Activated T-cell treated with anti-CD3 and anti-CD28 coated beads for 48 hours (primary cell): ENCODE results near the gene RPL18A.
A peak's percentile ranks its signal among the peaks of the same experiment; 100 is the strongest.
"Not testable (repeated sequence)": the region's sequence is repeated elsewhere in the genome, so short reads cannot be mapped to it uniquely, and the experiment has no call there.

Experiments used
- DNase-seq: peaks from one replicate; pipeline ENCODE4 v3.0.0-alpha.2; 2020; ENCODE audit warnings: low read depth

Gene RPL18A

GRCh38 chr19:17866964-17867486 is 7.3 kb downstream of the RPL18A start:
- DNase-seq = no peak

DNA sequence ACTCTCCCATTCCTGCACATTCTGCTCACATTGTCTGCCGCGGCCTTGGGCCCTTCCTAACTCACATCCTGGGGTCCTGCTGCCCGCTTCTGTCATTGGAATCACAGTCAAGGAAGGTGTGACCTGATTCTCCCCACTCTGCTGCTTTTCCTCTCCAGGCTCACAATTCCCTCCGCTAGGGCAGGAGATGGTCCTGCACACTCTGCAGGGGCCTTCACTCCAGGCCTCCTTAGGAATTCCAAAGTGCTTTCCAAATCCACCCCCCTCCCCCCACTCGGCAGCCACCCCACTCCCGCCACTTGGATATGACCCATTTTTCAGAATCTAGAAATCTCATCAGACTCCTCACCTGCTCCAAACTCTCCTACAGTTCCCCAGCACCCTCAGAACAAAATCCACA is 9.0 kb downstream of the RPL18A start:
- no peak for DNase-seq

DNA sequence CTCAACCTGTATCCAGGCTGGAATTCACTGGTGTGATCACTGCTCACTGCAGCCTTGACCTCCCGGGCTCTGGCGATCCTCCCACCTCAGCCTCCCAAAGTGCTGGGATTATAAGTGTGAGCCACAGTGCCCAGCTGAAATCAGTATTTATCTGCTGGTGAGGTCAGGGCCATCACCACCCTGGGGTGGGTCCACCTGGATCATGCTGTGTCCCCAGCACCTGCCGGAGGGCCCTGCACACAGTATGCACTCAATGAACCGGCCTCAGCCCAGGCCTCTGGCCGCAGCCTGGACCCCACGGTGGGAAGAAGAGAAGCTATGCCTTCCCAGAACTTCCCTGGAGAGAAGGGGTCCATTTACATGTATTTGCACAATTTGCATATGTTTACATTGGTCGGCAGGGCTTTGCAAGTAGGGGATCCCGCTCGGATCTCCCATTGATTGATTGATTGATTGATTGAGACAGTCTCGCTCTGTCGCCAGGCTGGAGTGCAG is 9.5 kb downstream of the RPL18A start:
- no peak for DNase-seq

- no peak for DNase-seq
Observed at GRCh38 chr19:17871032-17871877, 11.5 kb downstream of the RPL18A start.

GRCh38 chr19:17871878-17872250 is 12.2 kb downstream of the RPL18A start, which contains the start of gene SLC5A5:
TSS of gene SLC5A5 (plus strand) at chr19:17871945. CDS start at chr19:17872320, 375 bp downstream.
- no peak for DNase-seq

DNA sequence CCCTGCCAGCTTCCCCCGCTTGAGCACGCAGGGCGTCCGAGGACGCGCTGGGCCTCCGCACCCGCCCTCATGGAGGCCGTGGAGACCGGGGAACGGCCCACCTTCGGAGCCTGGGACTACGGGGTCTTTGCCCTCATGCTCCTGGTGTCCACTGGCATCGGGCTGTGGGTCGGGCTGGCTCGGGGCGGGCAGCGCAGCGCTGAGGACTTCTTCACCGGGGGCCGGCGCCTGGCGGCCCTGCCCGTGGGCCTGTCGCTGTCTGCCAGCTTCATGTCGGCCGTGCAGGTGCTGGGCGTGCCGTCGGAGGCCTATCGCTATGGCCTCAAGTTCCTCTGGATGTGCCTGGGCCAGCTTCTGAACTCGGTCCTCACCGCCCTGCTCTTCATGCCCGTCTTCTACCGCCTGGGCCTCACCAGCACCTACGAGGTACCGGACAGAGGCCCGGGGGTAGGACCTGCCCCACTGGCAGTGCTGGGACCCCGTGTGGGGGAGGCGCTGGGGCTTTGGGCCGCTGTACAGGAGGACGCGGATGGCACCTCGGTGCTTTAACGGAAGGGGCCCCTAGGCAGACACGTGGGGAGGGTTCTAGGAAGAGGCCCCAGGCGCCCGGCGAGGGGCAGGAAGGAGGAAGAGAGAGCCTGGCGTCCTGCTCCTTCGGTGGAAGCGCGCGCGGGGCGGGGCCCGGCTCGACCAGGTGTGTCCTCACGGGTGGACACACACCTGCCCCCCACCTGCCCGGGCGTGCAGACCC is 12.7 kb downstream of the RPL18A start:
- no peak for DNase-seq

DNA sequence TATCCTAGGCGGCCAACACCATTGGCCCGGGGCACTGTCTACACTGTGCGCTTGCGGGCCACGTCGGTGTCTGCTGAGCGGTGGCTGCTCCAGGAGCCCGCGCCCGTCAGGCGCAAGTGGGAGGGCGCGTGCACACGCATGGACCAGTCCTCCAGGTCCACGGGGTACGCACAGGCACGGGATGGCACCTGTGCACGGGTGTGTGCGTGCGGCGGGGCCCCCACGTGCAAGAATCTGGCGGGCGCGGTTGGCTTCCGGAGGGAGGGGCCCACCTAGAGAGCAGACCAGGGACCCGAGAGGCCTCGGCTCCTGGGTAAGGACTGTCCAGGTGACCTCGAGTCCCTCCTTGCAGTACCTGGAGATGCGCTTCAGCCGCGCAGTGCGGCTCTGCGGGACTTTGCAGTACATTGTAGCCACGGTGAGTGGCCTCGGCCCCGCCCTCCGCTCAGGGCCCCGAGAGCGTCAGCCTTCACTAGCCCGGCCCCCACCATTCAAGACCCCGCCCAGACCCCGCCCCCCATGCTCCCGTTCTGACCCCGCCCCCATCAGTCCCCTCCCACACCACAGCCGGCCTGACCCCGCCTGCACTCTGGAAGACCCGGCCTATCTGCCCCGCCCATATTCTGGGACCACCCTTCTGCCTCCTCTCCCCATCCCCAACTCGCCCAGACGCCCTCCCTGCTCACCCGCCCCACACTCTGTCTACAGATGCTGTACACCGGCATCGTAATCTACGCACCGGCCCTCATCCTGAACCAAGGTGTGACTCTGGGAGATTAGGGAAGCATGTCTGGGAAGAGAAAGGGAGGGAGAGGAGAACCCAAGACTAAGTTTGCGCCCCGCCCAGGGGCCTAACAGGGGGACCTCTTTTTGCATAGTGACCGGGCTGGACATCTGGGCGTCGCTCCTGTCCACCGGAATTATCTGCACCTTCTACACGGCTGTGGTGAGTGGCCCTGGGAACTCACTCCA is 14.4 kb downstream of the RPL18A start:
- peak; percentile 68 for DNase-seq

GRCh38 chr19:17874758-17875135 is 15.0 kb downstream of the RPL18A start:
- DNase-seq = no peak

DNA sequence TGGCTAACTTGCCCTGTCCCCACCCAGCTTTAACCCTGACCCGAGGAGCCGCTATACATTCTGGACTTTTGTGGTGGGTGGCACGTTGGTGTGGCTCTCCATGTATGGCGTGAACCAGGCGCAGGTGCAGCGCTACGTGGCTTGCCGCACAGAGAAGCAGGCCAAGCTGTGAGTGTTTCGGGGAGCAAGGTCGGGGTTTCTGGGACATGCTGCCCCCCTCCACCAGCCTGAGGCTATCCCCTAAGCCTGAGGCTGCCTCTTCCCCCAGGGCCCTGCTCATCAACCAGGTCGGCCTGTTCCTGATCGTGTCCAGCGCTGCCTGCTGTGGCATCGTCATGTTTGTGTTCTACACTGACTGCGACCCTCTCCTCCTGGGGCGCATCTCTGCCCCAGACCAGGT is 18.0 kb downstream of the RPL18A start:
- DNase-seq = no peak

DNA sequence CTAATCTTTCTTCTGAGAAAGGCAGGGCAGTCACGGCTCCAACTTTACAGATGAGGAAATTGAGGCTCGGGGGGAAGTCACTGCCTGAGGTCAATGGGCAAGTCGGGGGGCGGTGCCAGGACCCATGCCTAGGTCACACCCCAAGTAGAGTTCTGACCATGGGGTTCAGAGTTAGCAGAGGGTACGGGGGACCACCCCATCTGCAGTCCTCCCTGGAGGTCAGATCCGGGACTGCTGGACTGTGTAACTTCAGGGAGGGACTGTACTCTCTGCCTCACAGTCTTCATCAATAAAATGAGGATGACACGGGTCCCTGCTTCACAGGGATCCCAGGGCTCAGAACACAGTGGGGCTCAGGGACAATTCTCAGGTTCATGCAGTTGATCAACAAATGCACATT is 19.8 kb downstream of the RPL18A start:
- DNase-seq = no peak

- no peak for DNase-seq
Observed at GRCh38 chr19:17881701-17882100, 22.0 kb downstream of the RPL18A start.

GRCh38 chr19:17883627-17884410 is 24.1 kb downstream of the RPL18A start:
- DNase-seq = no peak

- no peak for DNase-seq
Observed at GRCh38 chr19:17886515-17886914, 26.8 kb downstream of the RPL18A start.

DNA sequence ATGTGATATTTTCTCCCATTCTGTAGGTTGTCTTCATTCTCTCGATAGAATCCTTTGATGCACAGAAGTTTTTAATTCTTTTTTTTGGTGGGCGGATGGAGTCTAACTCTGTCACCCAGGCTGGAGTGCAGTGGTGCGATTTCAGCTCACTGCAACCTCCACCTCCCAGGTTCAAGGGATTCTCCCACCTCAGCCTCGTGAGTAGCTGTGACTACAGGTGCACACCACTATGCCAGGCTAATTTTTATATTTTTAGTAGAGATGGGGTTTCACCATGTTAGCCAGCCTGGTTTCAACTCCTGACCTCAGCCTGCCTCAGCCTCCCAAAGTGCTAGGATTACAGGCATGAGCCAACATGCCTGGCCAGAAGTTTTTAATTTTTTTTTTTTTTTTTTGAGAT is 27.5 kb downstream of the RPL18A start:
- DNase-seq = not testable (repeated sequence)

DNA sequence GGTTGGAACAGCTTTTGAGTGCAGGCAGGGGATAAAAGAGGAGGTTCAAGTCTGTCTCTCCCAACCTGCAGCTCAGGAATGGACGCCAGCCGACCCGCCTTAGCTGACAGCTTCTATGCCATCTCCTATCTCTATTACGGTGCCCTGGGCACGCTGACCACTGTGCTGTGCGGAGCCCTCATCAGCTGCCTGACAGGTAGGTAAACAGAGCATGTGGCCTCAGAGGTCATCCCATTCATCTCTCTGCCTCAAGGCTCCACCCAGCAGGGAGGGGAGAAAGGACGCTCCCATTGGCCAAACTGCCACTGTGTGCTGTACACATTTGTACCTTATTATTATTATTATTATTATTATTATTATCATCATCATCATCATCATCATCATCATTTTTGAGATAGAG is 28.6 kb downstream of the RPL18A start:
- no peak for DNase-seq

DNA sequence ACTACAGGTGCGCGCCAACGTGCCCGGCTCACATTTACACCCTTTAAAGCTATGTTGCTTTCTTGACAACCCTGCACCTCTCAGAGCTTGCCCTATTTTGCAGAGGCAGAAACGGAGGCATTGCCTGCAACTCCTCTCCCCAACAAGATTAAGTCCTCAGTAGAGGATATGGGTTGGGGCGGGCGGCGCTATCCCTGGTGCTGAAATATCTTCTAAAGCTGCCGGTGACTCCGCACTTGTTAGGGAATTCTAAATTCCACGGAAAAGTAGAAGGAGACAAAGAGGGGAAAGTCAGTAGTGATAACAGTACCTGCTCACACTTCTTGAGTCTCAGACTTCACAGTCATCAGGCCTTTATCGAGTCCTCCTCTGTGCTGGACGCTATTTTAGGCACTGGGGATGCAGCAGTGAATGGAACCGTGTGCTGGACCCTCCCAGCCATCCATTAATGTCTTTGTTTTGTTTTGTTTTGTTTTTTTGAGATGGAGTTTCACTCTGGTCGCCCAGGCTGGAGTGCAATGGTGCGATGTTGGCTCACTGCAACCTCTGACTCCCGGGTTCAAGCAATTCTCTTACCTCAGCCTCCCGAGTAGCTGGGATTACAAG is 30.0 kb downstream of the RPL18A start:
- no peak for DNase-seq

- no peak for DNase-seq
Observed at GRCh38 chr19:17893766-17894165, 34.1 kb downstream of the RPL18A start.

DNA sequence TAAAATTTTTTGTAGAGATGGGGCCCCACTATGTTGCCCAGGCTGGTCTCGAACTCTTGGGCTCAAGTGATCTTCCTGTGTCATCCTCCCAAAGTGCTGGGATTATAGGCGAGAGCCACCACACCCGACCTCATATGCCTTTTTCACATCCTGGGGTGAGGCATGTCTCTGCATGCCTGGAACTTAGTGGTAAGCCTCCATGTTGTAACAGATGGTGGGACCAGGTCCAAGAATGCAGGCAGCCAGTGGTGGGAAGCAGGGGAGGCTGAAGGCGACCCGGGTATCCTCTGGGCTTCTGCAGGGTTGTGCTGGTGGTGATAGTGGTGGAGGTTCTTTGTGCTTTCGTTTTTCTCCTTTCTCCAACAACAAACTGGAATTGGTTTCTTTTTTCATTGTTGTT is 43.0 kb downstream of the RPL18A start:
- DNase-seq = no peak

DNA sequence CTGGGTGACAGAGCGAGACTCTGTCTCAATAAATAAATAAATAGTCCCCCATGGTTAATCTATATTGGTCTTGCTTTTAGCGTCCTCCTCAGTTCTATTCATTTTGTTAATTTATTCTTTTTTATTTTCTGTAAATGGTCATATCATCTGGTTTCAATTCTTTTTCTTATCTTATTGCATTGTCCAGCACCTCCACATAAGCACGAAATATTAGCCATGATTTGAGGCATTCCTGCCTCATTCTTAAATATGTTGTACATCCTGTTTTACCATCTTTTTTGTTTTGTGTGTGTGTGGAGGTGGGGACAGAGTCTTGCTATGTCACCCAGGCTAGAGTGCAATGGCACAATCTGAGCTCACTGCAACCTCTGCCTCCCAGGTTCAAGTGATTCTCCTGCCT is 48.5 kb downstream of the RPL18A start:
- DNase-seq = no peak

- no peak for DNase-seq
Observed at GRCh38 chr19:17909003-17909732, 49.5 kb downstream of the RPL18A start.
